GM23338 (cell line): ENCODE results near the gene KCMF1. TPM values are rescaled to one million over a fixed set of nuclear protein-coding genes. Genes with fewer than 3 reads are reported as not detected.

Experiments used
- ATAC-seq: fragments of 200-7000 bp; cut with Tn5 transposase; 3 replicates; pipeline ENCODE4 v1.9.1; 2020
- DNase-seq: peaks from one replicate; pipeline ENCODE4 v3.0.0-alpha.2; 2015; ENCODE audit warnings: low spot score
- H2AFZ ChIP-seq: fragments of 200-600 bp; sonication (generic); 2 replicates; pipeline ENCODE4 v1.8.0; 2016; ENCODE audit warnings: antibody characterized with exemption, mild to moderate bottlenecking, moderate library complexity
- H3F3A ChIP-seq: fragments of 200-600 bp; sonication (generic); replicated peaks from 2 replicates; pipeline ENCODE4 v1.8.0; 2017; ENCODE audit warnings: antibody characterized with exemption, mixed run types, low read depth
- H3K27ac ChIP-seq: fragments of 200-600 bp; sonication (generic); 2 replicates; pipeline ENCODE4 v1.6.1; 2016; ENCODE audit warnings: low read depth
- H3K27me3 ChIP-seq: fragments of 200-600 bp; sonication (generic); 2 replicates; pipeline ENCODE4 v1.8.0; 2016; ENCODE audit warnings: mild to moderate bottlenecking, mixed run types, moderate library complexity; ENCODE audit not compliant: insufficient read depth
- H3K36me3 ChIP-seq: fragments of 200-600 bp; sonication (generic); 2 replicates; pipeline ENCODE4 v1.8.0; 2016; ENCODE audit warnings: mild to moderate bottlenecking; ENCODE audit not compliant: insufficient read depth
- H3K4me1 ChIP-seq: fragments of 200-600 bp; sonication (generic); 2 replicates; pipeline ENCODE4 v1.8.0; 2016; ENCODE audit warnings: mild to moderate bottlenecking, moderate library complexity; ENCODE audit not compliant: insufficient read depth
- H3K4me2 ChIP-seq: fragments of 200-600 bp; sonication (generic); 2 replicates; pipeline ENCODE4 v1.7.1; 2017; ENCODE audit warnings: mixed run types
- H3K4me3 ChIP-seq: fragments of 200-600 bp; sonication (generic); 2 replicates; pipeline ENCODE4 v1.6.1; 2016; ENCODE audit warnings: mixed run types
- H3K79me2 ChIP-seq: fragments of 200-600 bp; sonication (generic); replicated peaks from 2 replicates; pipeline ENCODE4 v1.8.0; 2017; ENCODE audit warnings: mild to moderate bottlenecking; ENCODE audit not compliant: insufficient read depth
- H3K9me2 ChIP-seq: fragments of 200-600 bp; sonication (generic); 2 replicates; pipeline ENCODE4 v1.8.0; 2017; ENCODE audit not compliant: insufficient read depth
- H4K20me1 ChIP-seq: fragments of 200-600 bp; sonication (generic); replicated peaks from 2 replicates; pipeline ENCODE4 v1.8.0; 2017; ENCODE audit warnings: mild to moderate bottlenecking; ENCODE audit not compliant: insufficient read depth
- H3K27ac Mint-ChIP-seq: 2 replicates; pipeline ENCODE4 v1.8.0; 2020; ENCODE audit warnings: inconsistent platforms, mild to moderate bottlenecking, moderate library complexity, mixed read lengths
- H3K27me3 Mint-ChIP-seq: 3 replicates; pipeline ENCODE4 v1.8.0; 2022; ENCODE audit warnings: low read depth, mild to moderate bottlenecking, moderate library complexity, mixed read lengths, inconsistent platforms; ENCODE audit not compliant: insufficient read depth, poor library complexity
- H3K36me3 Mint-ChIP-seq: 3 replicates; pipeline ENCODE4 v1.8.0; 2021; ENCODE audit warnings: low read depth, mild to moderate bottlenecking, inconsistent platforms, moderate library complexity, mixed read lengths
- H3K4me1 Mint-ChIP-seq: 3 replicates; pipeline ENCODE4 v1.8.0; 2020; ENCODE audit warnings: mild to moderate bottlenecking, inconsistent platforms, mixed read lengths
- H3K4me3 Mint-ChIP-seq: 3 replicates; pipeline ENCODE4 v1.8.0; 2021; ENCODE audit warnings: moderate library complexity, mild to moderate bottlenecking, inconsistent platforms, mixed read lengths
- H3K9me3 Mint-ChIP-seq: 3 replicates; pipeline ENCODE4 v1.8.0; 2020; ENCODE audit warnings: moderate library complexity, mild to moderate bottlenecking, inconsistent platforms, mixed read lengths
- CREB1 ChIP-seq: fragments of 250-450 bp; sonication (Bioruptor Pico); IDR thresholded peaks from 2 replicates; pipeline ENCODE4 v1.5.0; 2020; ENCODE audit warnings: low read depth, mild to moderate bottlenecking, moderate library complexity
- CTCF ChIP-seq, 2 experiments: fragments of 200-600 bp in 1 of 2; sonication (generic) in 1 of 2; conservative IDR thresholded peaks; 2 replicates each; pipeline versions ENCODE4 v1.5.1 to v1.6.1; 2016 to 2017; ENCODE audit warnings: antibody characterized with exemption in 2 of 2, low read depth in 2 of 2, mild to moderate bottlenecking in 2 of 2, moderate library complexity in 1 of 2
- EZH2 ChIP-seq: fragments of 200-600 bp; sonication (generic); IDR thresholded peaks from one replicate; pipeline ENCODE4 v1.8.0; 2017; ENCODE audit warnings: antibody characterized with exemption, mild to moderate bottlenecking, low read depth; ENCODE audit not compliant: unreplicated experiment
- JUNB ChIP-seq: IDR thresholded peaks from one replicate; pipeline ENCODE4 v1.6.1; 2016; ENCODE audit warnings: antibody characterized with exemption; ENCODE audit not compliant: unreplicated experiment
- NANOG ChIP-seq: IDR thresholded peaks from 2 replicates; pipeline ENCODE4 v1.6.1; 2016; ENCODE audit warnings: antibody characterized with exemption, borderline replicate concordance
- POLR2AphosphoS5 ChIP-seq: IDR thresholded peaks from 2 replicates; pipeline ENCODE4 v1.6.1; 2016; ENCODE audit warnings: antibody characterized with exemption, low read depth
- REST ChIP-seq: IDR thresholded peaks from one replicate; pipeline ENCODE4 v1.6.1; 2018; ENCODE audit warnings: antibody characterized with exemption; ENCODE audit not compliant: unreplicated experiment
- STAT1 ChIP-seq: IDR thresholded peaks from one replicate; pipeline ENCODE4 v1.6.1; 2016; ENCODE audit warnings: antibody characterized with exemption; ENCODE audit not compliant: unreplicated experiment
- ZNF114 ChIP-seq: fragments of 250-450 bp; sonication (Bioruptor Pico); IDR thresholded peaks from 2 replicates; pipeline ENCODE4 v1.5.0; 2020; ENCODE audit warnings: mild to moderate bottlenecking, moderate library complexity
- ZNF462 ChIP-seq: fragments of 250-450 bp; sonication (Bioruptor Pico); IDR thresholded peaks from 2 replicates; pipeline ENCODE4 v1.5.0; 2020; ENCODE audit warnings: mild to moderate bottlenecking, moderate library complexity
- polyA plus RNA-seq: library from polyadenylated mRNA; unstranded; fragments of >200 nt; fragmentation: Nextera tagmentation; extraction: Ambion mirVana; gene quantifications from 2 replicates; pipeline ENCODE4 v1.2.1, GENCODE V29; 2016
- total RNA-seq: library from RNA; depleted of rRNA; stranded (reverse); fragments of >200 nt; shearing (Covaris generic); gene quantifications from 2 replicates; pipeline ENCODE4 v1.2.3, GENCODE V29; 2014

The KCMF1 gene
- total and polyA plus RNA-seq, 2 experiments from 2014 or later: 29.3 to 120 TPM

- peak overlapping the region; percentile 30 for H3K4me3 ChIP-seq
- peak overlapping the region; percentile 100 for H3K27ac ChIP-seq
- H3K27me3 ChIP-seq: no peaks in the 10 kb centered on the region
- H2AFZ ChIP-seq: no peak overlapping the region
- peaks cover 19% of the 10 kb centered on the region; the same call in 1 of the 2 replicates for H3F3A ChIP-seq
- H3K27ac Mint-ChIP-seq: peak overlapping the region; percentile 99
- H3K36me3 Mint-ChIP-seq: peaks cover 44% of the 10 kb centered on the region
- H4K20me1 ChIP-seq: 0 out of 2 replicates have a peak, but pooled peaks cover 7% of the 10 kb centered on the region
- H3K4me1 ChIP-seq: peaks cover 25% of the 10 kb centered on the region
- ATAC-seq (peak; percentile 47), DNase-seq (peak; percentile 91)
- H3K4me3 Mint-ChIP-seq: peak overlapping the region; percentile 48
- H3K36me3 ChIP-seq: no peaks in the 10 kb centered on the region; the same call in 1 of the 2 replicates
- H3K27me3 Mint-ChIP-seq: peaks cover 29% of the 10 kb centered on the region
- TF ChIP-seq ZNF114 (CRISPR knock-in tag) (no peak), STAT1 (no peak), JUNB (no peak), CREB1 (CRISPR knock-in tag) (peak; percentile 23; the same call in 1 of the 2 replicates), EZH2 (no peak), POLR2AphosphoS5 (no peak; the same call in 1 of the 2 replicates), REST (no peak), CTCF (conservative IDR thresholded peaks at IDR 0.05; ENCODE audit: low read depth in 2 of 2) (no peak), NANOG (peak; percentile 99), ZNF462 (CRISPR knock-in tag) (peak; percentile 24)
- H3K4me2 ChIP-seq: peak overlapping the region; percentile 63
- H3K9me3 Mint-ChIP-seq: no peaks in the 10 kb centered on the region; the same call in 2 of the 3 replicates
- no peaks in the 10 kb centered on the region; the same call in 1 of the 2 replicates for H3K9me2 ChIP-seq
- peaks cover 33% of the 10 kb centered on the region for H3K79me2 ChIP-seq
- H3K4me1 Mint-ChIP-seq: peaks cover 63% of the 10 kb centered on the region
Observed at GRCh38 chr2:84959566-84960506, 11.1 kb upstream of the KCMF1 start.
